ENCODE data around the gene DLGAP1.
"Not testable (repeated sequence)": the region's sequence is repeated elsewhere in the genome, so short reads cannot be mapped to it uniquely, and the experiment has no call there.

The DLGAP1 gene

DNA sequence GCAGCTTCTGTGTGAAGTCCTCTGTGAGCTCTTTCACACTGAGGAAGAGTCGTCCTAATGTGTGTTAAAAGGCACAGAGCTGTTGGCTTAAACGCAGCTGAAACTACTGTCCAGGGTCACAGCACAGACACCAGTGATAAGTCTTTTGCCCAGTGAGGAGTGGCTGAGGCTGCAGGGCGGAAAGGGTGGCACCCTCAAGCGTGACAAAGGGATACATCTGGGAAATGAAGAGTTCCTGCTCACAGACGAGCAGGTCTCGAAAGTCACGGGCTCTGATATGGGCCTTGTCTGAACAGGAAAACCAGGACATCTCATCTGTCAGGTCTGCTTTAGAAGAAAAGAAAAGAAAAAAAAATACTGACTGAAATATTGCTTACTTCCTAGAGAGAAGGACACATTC, 968.6 kb downstream of the DLGAP1 start:
- Histone ChIP-seq H3K36me3 (ENCODE audit: insufficient read depth, low read length) (no peaks in the 10 kb centered on the region), H3K27me3 (ENCODE audit: insufficient read depth, low read length) (no peaks in the 10 kb centered on the region), H3K27ac (ENCODE audit: low read depth, low read length) (no peak overlapping the region), H3K4me1 (ENCODE audit: control insufficient read depth, insufficient read depth, low read length, unreplicated experiment) (no peaks in the 10 kb centered on the region), H2AFZ (ENCODE audit: low read length, unreplicated experiment) (no peak overlapping the region), H3K79me2 (ENCODE audit: control insufficient read depth, insufficient read depth, low read length, unreplicated experiment) (no peaks in the 10 kb centered on the region), H3K4me3 (ENCODE audit: low read depth, low read length) (no peak overlapping the region)

DNA sequence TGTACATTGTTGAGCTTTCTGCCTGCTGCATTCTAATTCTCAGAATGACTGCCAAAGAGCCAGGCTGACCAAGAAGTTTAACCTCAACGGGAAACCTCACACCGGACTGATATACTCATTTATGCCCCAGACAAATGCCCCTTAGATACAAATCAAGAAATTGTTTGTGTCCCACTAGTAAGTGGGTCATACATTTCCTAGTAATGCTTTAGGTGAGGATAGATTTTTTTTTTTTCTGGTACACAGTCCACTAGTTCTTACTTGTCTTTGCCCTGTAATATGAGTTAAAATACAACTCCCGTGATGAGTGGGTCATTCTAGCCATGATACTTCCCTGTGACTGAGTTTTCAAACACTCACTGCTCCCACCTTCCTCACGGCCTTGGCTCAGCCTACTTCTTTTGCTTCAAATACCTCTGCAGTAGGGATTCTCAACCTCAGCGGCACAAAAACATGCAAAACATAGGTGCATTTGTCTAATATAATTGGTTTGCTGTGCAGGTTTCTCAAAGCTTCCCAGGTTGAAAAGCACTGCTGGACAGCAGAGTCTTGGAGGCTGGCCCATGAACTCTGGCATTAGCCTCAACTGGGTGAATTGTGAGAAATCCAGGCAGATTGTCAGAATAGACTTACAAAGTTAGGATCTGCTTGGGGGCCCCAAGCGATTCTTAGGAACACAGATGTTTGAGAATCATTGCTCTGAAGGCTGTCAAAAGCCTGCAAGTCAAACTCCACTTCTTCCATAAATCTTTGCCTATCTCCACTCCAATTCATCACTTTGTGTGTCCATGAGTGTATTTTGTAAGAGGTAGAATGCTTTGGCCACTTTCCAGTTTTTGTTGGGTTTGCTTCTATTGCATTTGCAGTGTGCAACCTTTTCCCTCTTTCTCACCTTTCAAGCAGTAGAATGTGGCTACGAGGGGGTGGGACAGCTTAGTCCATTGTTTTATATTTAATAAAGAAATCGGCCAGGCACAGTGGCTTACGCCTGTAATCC, 969.7 kb downstream of the DLGAP1 start:
- no peaks in the 10 kb centered on the region for H3K27me3 ChIP-seq (ENCODE audit: insufficient read depth, low read length)
- H3K4me3 ChIP-seq (ENCODE audit: low read depth, low read length): no peak overlapping the region
- H3K27ac ChIP-seq (ENCODE audit: low read depth, low read length): no peak overlapping the region
- no peaks in the 10 kb centered on the region for H3K79me2 ChIP-seq (ENCODE audit: control insufficient read depth, insufficient read depth, low read length, unreplicated experiment)
- H3K4me1 ChIP-seq (ENCODE audit: control insufficient read depth, insufficient read depth, low read length, unreplicated experiment): no peaks in the 10 kb centered on the region
- H2AFZ ChIP-seq (ENCODE audit: low read length, unreplicated experiment): no peak overlapping the region
- no peaks in the 10 kb centered on the region for H3K36me3 ChIP-seq (ENCODE audit: insufficient read depth, low read length)

DNA sequence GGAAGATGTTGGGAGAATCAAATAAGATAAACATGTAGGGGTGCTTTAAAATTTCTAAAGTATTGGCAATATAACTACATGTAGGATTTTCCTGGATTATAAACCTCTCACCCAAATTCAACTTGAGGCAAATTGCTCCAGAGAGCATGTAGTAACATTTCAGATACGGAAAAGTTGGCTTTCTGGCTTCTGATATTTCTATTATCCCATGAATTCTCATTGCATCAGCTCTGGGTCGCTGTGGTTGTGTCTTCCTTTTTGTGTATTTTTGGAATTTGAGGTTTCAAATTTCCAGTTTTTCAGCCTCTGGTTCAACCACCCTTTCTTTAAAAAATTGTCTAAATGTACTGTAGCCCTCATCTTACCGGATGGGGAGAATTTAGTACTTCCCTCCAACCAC, 972.8 kb downstream of the DLGAP1 start:
- Histone ChIP-seq H3K4me1 (ENCODE audit: control insufficient read depth, insufficient read depth, low read length, unreplicated experiment) (no peaks in the 10 kb centered on the region), H2AFZ (ENCODE audit: low read length, unreplicated experiment) (no peak overlapping the region), H3K27ac (ENCODE audit: low read depth, low read length) (no peak overlapping the region), H3K4me3 (ENCODE audit: low read depth, low read length) (no peak overlapping the region), H3K36me3 (ENCODE audit: insufficient read depth, low read length) (no peaks in the 10 kb centered on the region), H3K27me3 (ENCODE audit: insufficient read depth, low read length) (no peaks in the 10 kb centered on the region), H3K79me2 (ENCODE audit: control insufficient read depth, insufficient read depth, low read length, unreplicated experiment) (no peaks in the 10 kb centered on the region)

GRCh38 chr18:3481696-3482210, 973.4 kb downstream of the DLGAP1 start:
- H3K4me1 ChIP-seq (ENCODE audit: control insufficient read depth, insufficient read depth, low read length, unreplicated experiment): no peaks in the 10 kb centered on the region
- no peak overlapping the region for H3K27ac ChIP-seq (ENCODE audit: low read depth, low read length)
- H3K36me3 ChIP-seq (ENCODE audit: insufficient read depth, low read length): no peaks in the 10 kb centered on the region
- H3K4me3 ChIP-seq (ENCODE audit: low read depth, low read length): no peak overlapping the region
- no peaks in the 10 kb centered on the region for H3K79me2 ChIP-seq (ENCODE audit: control insufficient read depth, insufficient read depth, low read length, unreplicated experiment)
- no peak overlapping the region for H2AFZ ChIP-seq (ENCODE audit: low read length, unreplicated experiment)
- H3K27me3 ChIP-seq (ENCODE audit: insufficient read depth, low read length): no peaks in the 10 kb centered on the region

DNA sequence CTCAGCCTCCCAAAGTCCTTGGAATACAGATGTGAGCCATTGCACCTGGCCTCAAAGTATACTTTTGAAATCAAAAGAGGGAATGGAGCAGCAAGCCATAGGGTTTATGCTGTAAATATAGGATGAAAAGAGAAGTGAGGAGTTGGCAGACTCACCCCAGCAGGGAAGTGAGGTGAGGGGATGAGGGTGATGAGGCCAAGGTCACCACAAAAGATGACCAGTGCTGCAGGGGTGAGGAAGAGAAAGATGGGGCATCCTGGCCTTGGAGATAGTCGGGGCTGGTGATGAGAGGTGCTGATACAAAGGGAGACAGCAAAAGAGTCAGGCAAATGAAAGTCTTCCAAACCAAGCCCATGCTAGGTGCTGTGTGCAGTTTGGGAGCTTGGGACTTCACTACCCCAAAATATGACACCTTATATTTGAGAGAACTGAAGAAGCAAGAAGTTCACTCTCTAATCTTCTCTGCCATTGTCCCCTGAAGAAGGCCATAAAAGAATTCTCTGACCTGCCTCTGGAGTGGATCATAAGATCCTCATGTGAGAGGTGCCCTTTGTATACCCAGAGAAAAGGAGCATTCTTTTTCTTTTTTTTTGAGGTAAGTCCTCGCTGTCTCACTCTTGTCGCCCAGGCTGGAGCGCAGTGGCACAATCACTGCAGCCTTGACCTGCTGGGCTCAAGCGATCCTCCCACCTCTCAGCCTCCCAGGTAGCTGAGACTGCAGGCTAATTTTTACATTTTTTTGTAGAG, 974.1 kb downstream of the DLGAP1 start:
- Histone ChIP-seq H3K4me1 (ENCODE audit: control insufficient read depth, insufficient read depth, low read length, unreplicated experiment) (no peaks in the 10 kb centered on the region), H3K79me2 (ENCODE audit: control insufficient read depth, insufficient read depth, low read length, unreplicated experiment) (no peaks in the 10 kb centered on the region), H3K27me3 (ENCODE audit: insufficient read depth, low read length) (no peaks in the 10 kb centered on the region), H2AFZ (ENCODE audit: low read length, unreplicated experiment) (no peak overlapping the region), H3K27ac (ENCODE audit: low read depth, low read length) (no peak overlapping the region), H3K36me3 (ENCODE audit: insufficient read depth, low read length) (no peaks in the 10 kb centered on the region), H3K4me3 (ENCODE audit: low read depth, low read length) (no peak overlapping the region)

DNA sequence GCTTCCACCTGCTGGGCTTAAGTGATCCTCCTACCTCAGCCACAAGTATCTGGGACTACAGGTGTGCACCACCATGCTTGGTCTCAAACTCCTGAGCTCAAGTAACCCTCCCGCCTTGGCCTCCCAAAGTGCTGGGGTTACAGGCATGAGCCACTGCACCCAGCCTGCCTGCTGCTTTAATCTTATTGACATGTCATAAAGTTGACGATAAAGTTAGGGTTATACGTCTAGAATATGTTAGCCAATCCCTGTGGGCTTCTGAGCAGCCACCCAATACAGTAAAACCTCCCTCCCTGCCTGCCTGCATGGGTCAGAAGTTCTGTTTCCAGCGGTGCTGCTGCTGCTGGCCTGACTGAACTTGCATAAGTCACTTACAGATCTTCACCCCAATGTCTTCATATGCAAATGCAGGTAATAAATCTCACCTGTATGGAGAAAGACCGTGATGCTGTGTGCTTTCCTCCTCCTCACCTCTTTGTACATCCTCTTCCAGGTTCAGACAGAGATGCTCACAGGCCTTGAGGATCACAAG, 975.1 kb downstream of the DLGAP1 start:
- no peak overlapping the region for H3K27ac ChIP-seq (ENCODE audit: low read depth, low read length)
- H3K4me3 ChIP-seq (ENCODE audit: low read depth, low read length): no peak overlapping the region
- no peaks in the 10 kb centered on the region for H3K4me1 ChIP-seq (ENCODE audit: control insufficient read depth, insufficient read depth, low read length, unreplicated experiment)
- H3K36me3 ChIP-seq (ENCODE audit: insufficient read depth, low read length): no peaks in the 10 kb centered on the region
- H3K79me2 ChIP-seq (ENCODE audit: control insufficient read depth, insufficient read depth, low read length, unreplicated experiment): no peaks in the 10 kb centered on the region
- H3K27me3 ChIP-seq (ENCODE audit: insufficient read depth, low read length): no peaks in the 10 kb centered on the region
- no peak overlapping the region for H2AFZ ChIP-seq (ENCODE audit: low read length, unreplicated experiment)

- Histone ChIP-seq H2AFZ (ENCODE audit: low read length, unreplicated experiment) (no peak overlapping the region), H3K27ac (ENCODE audit: low read depth, low read length) (no peak overlapping the region)
These were observed 976.7 kb downstream of the DLGAP1 start for GRCh38 chr18:3478262-3478978.

DNA sequence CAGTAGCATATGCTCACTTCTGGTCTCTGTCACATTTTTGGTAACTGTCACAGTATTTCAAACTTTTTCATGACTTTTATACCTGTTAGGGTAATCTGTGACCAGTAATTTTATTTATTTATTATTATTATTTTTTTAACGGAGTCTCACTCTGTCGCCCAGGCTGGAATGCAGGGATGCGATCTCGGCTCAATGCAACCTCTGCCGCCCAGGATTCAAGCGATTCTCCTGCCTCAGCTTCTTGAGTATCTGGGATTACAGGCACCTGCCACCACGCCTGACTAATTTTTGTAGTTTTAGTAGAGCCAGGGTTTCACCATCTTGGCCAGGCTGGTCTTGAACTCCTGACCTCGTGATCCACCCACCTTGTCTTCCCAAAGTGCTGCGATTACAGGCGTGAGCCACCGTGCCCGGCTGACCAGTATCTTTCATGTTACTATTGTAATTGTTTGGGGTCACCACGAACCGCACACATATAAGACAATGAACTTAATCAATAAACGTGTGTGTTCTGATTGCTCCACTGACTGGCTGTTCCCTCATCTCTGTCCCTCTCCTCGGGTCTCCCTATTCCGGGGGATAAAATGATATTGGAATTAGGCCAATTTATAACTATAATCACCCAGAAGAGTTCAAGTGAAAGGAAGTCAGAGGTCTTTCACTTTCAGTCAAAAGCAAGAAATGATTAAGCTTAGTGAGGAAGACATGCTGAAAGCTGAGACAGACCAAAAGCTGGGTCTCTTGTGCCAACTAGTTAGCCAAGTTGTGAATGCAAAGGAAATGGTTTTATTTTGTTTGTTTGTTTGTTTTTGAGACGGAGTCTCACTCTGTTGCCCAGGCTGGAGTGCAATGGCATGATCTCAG, 982.2 kb downstream of the DLGAP1 start:
- Histone ChIP-seq H3K27me3 (ENCODE audit: insufficient read depth, low read length) (no peaks in the 10 kb centered on the region), H3K4me1 (ENCODE audit: control insufficient read depth, insufficient read depth, low read length, unreplicated experiment) (no peaks in the 10 kb centered on the region), H3K79me2 (ENCODE audit: control insufficient read depth, insufficient read depth, low read length, unreplicated experiment) (no peaks in the 10 kb centered on the region), H3K36me3 (ENCODE audit: insufficient read depth, low read length) (no peaks in the 10 kb centered on the region), H2AFZ (ENCODE audit: low read length, unreplicated experiment) (no peak overlapping the region), H3K4me3 (ENCODE audit: low read depth, low read length) (no peak overlapping the region), H3K27ac (ENCODE audit: low read depth, low read length) (no peak overlapping the region)

More at GRCh38 chr18:3478262-3478978, 976.7 kb downstream of the DLGAP1 start:
- Histone ChIP-seq H3K4me3 (ENCODE audit: low read depth, low read length) (no peak overlapping the region), H3K79me2 (ENCODE audit: control insufficient read depth, insufficient read depth, low read length, unreplicated experiment) (no peaks in the 10 kb centered on the region), H3K36me3 (ENCODE audit: insufficient read depth, low read length) (no peaks in the 10 kb centered on the region), H3K4me1 (ENCODE audit: control insufficient read depth, insufficient read depth, low read length, unreplicated experiment) (no peaks in the 10 kb centered on the region), H3K27me3 (ENCODE audit: insufficient read depth, low read length) (no peaks in the 10 kb centered on the region)

GRCh38 chr18:3472121-3472520, 983.0 kb downstream of the DLGAP1 start:
- not testable (repeated sequence) for H3K27ac ChIP-seq (ENCODE audit: low read depth, low read length); H3K27me3 ChIP-seq (ENCODE audit: insufficient read depth, low read length); H3K4me3 ChIP-seq (ENCODE audit: low read depth, low read length); H3K4me1 ChIP-seq (ENCODE audit: control insufficient read depth, insufficient read depth, low read length, unreplicated experiment); H3K79me2 ChIP-seq (ENCODE audit: control insufficient read depth, insufficient read depth, low read length, unreplicated experiment); H3K36me3 ChIP-seq (ENCODE audit: insufficient read depth, low read length); H2AFZ ChIP-seq (ENCODE audit: low read length, unreplicated experiment)
